Fibroblast of skin of left biceps (primary cell): Measurements from ENCODE around the gene CELF5.
"Not testable (repeated sequence)": the region's sequence is repeated elsewhere in the genome, so short reads cannot be mapped to it uniquely, and the experiment has no call there.

ENCODE experiments used
- DNase-seq, 2 experiments: peaks; one replicate each; pipeline ENCODE4 v3.0.0-alpha.2; 2013; ENCODE audit warnings: low read depth in 2 of 2

The CELF5 gene

DNA sequence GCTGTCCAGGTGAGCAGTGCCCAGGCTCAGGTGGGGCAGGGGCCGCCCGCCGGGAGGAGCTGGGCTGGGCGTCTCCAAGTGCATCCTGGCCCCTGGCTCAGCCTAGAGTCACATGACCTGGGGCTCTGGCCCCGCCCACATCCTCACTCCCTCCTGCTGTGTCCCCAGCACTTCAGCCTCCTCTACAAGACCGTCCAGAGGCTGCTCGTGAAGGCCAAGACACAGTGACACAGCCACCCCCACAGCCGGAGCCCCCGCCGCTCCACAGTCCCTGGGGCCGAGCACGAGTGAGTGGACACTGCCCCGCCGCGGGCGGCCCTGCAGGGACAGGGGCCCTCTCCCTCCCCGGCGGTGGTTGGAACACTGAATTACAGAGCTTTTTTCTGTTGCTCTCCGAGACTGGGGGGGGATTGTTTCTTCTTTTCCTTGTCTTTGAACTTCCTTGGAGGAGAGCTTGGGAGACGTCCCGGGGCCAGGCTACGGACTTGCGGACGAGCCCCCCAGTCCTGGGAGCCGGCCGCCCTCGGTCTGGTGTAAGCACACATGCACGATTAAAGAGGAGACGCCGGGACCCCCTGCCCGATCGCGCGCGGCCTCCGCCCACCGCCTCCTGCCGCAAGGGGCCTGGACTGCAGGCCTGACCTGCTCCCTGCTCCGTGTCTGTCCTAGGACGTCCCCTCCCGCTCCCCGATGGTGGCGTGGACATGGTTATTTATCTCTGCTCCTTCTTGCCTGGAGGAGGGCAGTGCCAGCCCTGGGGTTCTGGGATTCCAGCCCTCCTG lies 16.8 kb upstream of the CELF5 start:
- DNase-seq: no peak

DNA sequence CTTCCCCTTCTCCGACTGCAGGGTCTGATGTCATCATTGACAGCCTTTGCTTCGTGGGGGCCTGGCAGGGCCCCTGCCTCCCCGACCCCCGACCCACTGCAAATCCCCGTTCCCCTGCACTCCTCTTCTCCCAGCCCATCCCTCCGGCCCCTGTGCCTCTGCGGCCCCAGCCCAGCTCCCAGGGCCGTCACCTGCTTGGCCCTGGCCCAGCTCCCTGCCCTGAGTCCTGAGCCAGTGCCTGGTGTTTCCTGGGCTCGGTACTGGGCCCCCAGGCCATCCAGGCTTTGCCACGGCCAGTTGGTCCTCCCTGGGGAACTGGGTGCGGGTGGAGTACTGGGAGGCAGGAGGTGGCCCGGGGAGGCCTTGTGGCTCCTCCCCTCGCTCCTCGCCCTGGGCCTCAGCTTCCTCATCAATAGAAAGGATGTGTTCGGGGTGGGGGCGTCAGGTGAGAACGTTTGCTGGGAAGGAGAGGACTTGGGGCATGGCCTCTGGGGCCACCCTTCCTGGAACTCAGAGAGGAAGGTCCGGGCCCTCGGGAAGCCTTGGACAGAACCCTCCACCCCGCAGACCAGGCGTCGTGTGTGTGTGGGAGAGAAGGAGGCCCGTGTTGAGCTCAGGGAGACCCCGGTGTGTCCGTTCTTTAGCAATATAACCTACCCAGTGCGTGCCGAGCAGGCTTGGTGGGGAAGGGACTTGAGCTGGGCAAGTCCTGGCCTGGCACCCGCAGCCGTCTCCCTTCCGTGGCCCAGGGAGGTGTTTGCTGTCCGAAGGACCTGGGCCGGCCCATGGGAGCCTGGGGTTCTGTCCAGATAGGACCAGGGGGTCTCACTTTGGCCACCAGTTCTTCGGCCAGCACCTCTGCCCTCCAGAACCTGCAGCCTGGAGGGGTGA lies 15.9 kb upstream of the CELF5 start:
- no peak for DNase-seq

DNA sequence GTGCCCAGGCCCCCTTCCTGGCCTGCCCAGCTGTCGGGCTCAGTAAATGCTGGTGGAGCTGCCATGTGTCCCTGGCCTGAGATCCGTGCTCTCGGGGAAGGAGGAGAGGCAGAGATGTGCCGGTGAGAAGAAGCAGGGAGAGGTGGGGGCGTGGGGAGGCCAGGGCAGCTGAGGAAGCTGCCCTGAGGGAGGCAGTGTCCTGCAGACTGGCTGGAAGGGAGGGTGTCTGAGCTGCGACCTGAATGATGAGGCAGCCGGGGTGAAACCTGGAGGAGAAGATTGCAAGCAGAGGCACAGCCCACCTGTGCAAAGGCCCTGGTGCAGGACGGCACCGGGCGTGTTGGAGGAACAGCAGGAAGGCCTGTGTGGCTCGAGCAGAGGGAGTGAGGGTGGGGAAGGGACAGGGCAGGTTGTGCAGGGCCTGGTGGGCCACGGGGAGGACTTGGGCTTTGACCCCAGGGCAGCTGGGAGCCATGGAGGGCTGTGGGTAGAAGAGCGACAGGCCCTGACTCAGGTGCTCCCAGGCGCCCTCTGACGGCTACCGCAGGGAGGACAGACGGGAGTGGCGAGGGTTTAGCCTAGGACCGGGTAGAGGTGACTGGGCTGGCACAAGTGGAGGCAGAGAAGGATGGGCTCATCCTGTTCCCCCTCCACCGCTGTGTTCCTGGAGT lies 14.0 kb upstream of the CELF5 start:
- no peak for DNase-seq

DNA sequence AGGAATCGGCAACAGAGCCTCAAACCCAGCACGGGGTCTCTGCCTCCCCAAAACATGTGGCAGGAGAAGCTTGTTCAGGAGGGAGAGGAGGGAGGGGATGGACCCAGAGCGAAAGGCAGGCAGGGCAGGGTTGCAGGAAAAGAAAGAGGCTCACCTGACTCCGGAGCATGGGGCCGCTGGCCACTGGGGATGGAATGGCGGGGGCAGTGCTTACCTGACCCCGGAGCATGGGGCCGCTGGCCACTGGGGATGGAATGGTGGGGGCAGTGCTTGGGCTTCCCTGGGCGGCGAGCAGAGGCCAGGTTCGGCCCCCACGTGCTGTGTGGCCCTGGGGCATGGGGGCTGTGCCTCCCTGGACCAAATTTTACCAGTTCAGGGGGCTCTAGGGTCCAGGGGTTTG lies 13.3 kb upstream of the CELF5 start:
- no peak for DNase-seq

DNA sequence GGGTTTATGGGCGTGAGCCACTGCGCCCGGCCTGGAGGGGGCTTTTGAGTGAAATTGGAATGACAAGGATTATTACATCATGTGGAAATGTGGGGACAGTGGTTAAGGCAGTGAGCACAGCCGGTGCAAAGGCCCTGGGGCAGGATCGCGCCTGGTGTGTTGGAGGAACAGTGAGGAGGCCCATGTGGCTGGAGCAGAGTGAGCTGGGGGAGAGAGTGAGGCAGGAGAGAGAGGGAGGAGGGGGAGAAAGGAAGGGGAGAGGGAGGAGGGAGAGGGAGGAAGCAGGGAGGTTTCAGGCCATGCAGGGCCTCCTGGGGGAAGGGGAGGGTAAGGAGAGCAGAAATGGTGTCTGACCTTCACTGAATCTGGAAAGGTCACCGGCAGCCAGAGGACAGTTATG lies 11.3 kb upstream of the CELF5 start:
- no peak for DNase-seq

DNA sequence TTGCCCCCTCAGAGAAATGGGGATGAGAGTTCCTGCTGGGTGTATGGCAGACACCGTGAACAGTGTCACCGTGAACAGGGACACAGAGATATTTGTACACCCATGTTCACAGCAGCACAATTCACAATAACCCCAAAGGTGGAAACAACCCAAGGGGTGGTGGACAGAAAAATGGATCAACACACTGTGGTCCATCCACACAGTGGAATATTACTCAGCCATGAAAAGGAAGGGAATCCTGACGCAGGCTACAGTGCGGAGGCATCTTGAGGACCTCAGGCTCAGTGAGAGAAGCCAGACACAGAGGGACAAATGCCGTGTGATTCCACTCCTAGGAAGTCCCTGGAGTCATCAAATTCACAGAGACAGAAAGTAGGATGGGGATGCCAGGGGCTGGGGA lies 7.6 kb upstream of the CELF5 start:
- DNase-seq: no peak

DNA sequence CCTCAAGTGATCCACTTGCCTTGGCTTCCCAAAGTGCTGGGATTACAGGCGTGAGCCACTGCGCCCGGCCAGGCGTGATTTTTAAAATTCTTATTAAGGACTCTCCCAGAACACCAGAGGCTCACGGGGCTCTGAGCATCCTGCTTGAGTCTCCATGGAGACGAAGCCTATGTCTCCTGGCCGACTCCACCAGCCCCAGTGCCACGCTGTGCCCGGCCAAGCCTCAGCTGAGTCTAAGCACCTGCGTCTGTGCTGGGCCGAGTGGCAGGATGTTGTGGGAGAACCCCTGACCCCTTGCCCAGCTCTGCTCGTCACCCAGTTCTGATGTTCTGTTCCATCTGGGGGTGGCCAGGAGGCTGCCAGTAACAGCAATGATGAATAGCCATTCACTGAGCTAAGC lies 3.9 kb upstream of the CELF5 start:
- no peak for DNase-seq

DNA sequence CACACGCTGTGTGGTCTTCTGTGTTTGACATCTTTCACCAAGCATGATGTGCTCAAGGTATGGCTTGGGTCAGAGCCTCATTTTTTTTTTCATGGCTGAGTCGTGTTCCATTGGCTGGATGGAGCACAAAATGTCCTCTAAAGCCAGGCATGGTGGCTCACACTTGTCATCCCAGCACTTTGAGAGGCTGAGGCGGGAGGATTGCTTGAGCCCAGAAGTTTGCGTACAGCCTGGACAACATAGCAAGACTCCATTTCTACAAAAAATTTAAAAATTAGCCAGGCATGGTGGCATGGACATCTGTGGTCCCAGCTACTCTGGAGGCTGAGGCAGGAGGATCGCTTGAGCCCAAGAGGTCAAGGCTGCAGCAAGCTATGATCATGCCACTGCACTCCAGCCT lies 2.9 kb upstream of the CELF5 start:
- not testable (repeated sequence) for DNase-seq

DNA sequence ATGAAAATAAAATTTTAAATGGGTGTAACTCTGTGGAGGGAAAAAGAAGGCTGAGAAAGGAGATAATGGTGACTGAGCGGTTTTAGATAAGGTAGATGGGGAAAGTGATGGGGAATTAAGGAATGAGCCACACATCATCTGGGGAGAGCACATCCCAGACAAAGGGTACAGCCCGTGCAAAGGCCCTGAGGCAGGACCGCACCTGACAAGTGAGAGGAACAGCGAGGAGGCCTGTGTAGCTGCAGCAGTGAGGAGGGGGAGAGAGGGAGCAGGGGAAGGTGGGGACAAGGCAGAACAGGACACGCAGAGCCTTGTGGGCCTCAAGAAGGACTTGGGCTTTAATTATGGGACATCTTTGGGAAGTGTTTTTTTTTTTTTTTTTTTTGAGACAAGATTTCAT lies 1.8 kb upstream of the CELF5 start:
- DNase-seq: no peak

DNA sequence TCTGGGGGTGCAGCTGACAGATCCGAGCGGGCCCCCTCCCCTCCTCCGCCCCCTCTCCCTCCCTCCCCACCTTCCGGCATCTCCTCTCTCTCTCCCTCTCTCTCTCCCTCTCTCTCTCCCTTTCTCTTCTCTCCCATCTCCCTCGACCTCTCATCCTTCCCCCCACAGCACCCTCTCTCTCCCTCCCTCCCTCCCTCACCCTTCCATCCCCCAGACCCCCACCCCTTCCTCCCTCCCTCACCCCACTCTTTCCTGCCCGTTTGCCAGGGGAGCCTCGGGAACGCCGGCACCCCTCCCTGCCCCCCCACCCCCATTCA lies 666 bp downstream of the CELF5 start:
- no peak for DNase-seq

DNA sequence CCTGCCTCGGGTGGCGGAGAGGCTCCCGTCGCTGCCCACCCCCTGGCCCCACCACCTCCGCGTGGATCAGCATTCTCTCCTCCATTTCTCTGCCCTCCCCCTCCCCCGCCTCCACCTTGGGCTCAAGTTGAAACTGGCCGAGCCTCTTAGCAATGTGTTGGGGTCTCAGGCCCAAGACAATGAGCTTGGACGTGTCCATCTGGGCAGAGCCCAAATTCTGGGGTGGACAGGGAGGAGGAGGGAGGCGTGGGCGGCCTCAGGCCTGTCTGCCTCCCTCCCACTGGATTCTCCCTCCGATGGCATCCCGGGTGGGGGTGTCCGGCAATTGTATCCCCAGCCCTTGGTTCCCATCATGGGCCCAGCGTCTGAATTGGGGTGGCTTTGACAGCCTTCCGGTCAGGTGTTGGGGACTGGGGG lies 1.2 kb downstream of the CELF5 start:
- no peak for DNase-seq

DNA sequence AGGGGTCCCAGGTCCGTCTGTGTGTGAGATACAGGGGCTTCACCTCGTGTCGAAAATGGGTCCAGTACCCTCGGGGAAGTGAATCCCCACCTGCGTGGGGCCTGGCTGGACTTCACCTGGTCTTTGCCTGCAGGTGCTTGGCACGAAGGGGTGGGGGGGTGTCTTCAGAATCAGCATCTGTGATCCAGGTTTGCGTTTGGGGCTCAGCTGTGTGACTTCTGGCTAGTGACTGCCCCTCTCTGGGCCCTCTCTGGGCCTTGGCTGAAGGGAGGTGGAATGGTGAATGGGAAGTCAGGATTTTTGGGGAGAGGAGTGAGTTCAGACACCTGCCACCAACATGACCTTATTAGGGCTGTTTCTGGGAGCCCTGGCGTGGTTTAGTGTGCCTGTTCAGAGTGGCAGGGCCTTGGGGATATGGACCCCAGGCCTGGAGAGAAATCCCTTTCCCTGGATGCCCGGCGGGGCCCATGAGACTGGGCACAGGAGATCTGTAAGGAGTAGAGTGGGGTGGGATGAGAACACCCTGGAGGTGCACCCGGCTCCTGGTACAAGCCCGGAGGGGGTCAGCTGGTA lies 2.7 kb downstream of the CELF5 start:
- DNase-seq: no peak

DNA sequence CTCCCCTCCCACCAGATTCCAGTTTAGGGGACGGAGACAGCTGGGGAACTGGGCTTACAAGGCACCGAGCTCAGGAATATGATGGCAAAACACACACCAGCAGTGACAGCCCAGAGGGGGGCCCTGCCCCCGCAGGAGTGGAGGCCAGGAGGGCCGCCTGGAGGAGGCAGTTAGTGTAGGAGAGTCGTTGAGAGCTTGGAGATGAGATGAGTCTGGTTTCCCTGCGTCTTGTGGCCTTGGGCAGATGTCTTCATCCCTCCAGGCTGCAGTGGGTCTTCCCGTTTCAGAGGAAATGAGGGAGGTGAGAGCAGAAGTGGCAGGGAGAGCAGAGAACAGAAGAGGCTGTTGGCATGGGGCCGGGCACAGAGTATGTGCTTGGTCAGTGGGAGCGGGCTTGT lies 4.9 kb downstream of the CELF5 start:
- no peak for DNase-seq

DNA sequence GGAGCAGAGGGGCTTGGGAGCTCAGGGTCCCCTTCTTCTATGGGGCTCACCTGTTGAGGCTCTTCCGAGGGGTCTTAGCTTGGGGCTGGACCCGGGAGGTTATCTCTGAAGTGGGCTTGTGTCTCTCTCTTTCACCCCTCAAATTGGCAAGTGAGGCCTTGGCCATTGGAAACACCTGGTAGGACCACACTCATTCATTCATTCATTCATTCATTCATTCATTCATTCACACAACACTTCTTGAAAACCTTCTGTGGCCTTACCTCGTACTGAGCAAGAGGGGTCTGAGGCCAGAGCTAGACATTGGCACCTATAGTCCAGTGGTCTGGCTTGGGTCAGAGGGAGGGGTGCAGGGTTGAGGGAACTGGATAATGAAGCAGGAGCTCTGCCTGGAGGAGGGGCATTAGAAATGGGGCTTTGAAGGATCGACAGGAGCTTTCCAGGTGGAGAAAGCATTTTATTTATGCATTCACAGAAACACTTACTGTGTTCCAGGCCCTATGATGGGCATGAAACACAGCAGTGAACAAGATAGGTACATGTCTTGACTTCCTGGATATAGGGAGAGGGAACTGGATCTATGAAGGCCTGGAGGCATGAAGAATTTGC lies 5.5 kb downstream of the CELF5 start:
- no peak for DNase-seq

DNA sequence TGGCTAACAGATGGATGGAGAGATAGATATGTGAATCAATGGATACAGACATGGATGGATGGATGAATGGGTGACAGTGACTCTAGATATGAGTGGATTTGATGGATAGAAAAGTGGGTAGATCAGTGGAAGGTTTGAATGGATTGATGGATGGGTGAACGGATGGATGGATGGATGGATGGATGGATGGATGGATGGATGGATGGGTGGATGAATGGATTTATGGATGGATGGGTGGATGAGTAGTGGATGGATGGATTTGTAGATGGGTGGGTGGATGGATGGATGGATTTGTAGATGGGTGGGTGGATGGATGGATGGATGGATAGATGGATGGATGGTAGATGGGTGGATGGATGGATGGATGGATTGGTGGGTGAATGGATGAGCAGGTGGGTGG lies 6.8 kb downstream of the CELF5 start:
- DNase-seq: no peak

DNA sequence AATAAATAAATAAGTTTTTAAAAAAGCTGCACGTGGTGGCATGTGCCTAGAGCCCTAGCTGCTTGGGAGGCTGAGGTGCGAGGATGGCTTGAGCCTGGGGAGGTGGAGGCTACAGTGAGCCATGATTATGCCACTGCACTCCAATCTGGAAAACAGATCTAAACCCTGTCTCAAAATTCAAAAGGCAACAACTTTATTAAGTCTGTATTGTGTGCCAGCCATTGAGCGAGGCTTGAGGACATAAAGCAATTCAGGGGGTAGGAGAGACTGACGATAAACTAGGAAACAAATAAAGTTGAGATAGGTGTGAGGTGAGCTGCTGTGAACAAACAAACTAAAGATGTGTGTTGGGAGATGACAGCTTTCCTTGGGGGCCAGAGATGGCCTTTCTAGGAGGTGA lies 8.7 kb downstream of the CELF5 start:
- DNase-seq: no peak

DNA sequence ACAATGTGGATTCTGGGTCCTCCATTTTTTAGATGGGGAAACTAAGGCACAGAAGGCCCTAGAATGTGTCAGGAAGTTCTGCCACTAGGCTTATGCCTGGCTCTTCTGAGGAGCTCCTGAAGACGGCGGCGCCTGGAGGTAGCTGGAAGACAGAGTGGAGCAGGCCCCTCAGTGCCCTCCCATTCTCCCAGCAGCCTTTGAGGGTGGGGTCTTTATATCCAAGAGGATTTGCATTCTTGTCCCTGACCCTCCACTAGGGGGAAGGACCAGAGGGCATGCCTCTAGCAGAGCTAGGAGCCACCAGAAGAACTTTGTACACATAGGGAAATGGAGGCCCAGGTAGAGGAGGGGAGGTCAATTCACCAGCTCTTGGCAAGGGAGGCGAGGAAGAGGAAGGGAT lies 9.4 kb downstream of the CELF5 start:
- no peak for DNase-seq

DNA sequence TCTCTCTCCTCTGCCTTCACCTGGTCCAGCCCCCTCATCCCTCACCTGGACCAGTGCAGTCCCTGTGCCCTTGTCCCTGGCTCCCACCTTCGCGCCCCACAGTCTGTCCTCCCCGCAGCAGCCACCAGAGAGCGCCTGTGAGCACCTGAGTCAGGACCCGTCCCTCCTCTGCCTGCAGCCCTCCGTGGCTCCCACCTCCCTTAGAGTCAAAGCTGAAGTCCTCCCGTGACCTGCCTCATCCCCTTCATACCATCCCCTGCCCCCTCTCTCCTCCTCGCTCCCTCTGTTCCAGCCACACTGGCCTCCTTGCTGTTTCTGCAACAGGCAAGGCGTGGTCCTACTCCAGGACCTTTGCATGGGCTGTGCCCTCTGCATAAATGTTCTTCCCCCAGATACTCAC lies 10.3 kb downstream of the CELF5 start:
- DNase-seq: no peak

DNA sequence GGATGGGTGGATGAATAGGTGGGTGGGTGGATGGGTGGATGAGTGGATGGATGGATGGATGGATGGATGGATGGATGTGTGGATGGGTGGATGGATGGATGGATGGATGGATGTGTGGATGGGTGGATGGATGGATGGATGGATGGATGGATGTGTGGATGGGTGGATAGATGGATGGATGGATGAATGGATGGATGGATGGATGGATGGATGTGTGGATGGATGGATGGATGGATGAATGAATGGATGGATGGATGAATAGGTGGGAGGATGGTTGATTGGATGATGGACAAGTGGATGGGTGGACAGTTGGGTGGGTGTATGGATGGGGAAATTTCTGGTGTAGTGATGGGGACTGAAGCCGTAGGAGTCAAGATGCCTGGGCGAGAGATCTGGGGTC lies 11.1 kb downstream of the CELF5 start:
- DNase-seq: not testable (repeated sequence)

DNA sequence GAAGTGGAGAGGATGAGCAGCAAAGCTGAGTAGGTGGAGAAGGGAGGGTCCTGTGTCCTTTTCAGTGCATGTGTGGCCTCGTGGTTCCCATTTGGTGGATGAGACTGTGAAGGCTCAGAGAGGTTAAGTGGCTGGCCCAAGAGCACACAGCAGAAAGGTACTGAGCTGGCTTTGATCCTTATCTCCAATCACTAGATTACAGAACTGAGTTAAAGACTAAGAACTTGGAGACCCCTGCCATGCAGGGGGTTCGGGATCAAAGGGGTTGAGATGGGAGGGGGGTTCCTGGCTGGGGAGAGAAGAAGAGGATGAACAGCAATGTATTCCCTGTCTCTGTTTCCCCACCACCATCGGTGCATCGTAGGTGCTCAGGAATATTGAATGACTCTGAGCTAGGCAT lies 11.8 kb downstream of the CELF5 start:
- DNase-seq: no peak

DNA sequence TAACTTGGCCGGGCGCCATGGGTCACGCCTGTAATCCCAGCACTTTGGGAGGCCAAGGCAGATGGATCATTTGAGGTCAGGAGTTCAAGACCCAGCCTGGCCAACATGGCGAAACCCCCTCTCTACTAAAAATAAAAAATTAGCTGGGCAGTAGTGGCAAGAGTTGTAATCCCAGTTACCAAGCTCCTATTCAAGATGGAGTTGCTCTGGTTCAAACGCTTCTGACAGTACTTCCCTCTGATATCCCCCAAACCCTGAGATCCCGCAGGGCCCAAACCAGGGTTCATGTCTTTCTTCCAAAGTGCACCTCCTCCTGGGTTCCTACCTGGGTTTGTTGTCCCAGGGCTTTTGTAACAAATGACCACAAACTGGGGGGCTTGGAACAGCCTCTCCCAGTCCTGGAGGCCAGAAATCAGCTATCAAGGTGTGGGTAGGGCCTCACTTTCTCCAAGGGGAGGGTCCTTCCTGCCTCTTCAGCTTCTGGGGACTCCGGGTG lies 13.7 kb downstream of the CELF5 start:
- no peak for DNase-seq

DNA sequence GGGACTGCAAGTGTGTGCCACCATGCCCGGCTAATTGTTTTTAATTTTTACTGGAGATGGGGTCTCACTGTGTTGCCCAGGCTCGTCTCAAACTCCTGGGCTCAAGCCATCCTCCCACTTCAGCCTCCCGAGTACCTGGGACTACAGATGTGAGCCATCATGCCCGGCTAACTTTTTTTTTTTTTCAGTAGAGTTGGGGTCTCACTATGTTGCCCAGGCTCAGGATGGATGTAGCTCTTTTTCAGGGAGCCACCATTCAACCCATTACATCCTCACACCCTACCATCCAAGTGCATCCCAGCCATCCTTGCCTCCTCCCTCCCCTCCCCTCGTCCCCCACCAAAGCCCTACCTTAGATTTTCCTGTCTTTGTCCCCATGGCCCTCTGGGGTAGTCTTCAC lies 14.9 kb downstream of the CELF5 start:
- no peak for DNase-seq
